Measurements from ENCODE around the gene ETV7. TPM values are rescaled to one million over a fixed set of nuclear protein-coding genes. Genes with fewer than 3 reads are reported as not detected.

ETV7 gene
- total and polyA plus RNA-seq, 2 donors (not counting 1 experiment from before 2014, with no cell fraction given): 0.96 to 2.0 TPM

DNA sequence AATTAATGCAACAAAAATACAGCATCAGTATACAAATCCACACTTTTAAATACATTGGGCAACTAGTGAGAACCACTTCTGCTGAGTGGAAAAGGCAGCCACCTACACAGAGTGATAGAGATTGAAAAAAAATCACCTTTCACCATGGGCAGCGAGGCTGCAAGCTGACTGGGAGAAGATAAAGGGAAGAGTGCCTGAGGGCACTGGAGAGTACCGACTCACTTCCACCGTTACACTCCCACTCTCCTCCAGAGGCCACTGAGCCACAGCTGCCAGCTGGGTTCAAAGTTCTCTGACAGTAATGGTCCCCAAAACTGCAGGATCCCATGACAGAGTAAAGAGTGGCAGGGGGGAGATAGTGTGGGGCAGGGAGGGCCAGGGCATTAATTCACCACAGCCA is 31.1 kb upstream of the ETV7 start:
- TF ChIP-seq EZH2 (IDR thresholded peaks at IDR 0.05; ENCODE audit: borderline replicate concordance, insufficient read depth, low read depth, low read length, poor library complexity, severe bottlenecking): no peak
- TF ChIP-seq, protein P1, sequence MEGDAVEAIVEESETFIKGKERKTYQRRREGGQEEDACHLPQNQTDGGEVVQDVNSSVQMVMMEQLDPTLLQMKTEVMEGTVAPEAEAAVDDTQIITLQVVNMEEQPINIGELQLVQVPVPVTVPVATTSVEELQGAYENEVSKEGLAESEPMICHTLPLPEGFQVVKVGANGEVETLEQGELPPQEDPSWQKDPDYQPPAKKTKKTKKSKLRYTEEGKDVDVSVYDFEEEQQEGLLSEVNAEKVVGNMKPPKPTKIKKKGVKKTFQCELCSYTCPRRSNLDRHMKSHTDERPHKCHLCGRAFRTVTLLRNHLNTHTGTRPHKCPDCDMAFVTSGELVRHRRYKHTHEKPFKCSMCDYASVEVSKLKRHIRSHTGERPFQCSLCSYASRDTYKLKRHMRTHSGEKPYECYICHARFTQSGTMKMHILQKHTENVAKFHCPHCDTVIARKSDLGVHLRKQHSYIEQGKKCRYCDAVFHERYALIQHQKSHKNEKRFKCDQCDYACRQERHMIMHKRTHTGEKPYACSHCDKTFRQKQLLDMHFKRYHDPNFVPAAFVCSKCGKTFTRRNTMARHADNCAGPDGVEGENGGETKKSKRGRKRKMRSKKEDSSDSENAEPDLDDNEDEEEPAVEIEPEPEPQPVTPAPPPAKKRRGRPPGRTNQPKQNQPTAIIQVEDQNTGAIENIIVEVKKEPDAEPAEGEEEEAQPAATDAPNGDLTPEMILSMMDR (IDR thresholded peaks at IDR 0.05): no peak
- Histone ChIP-seq H3K79me2 (ENCODE audit: control insufficient read depth, insufficient read depth, low read length) (no peaks in the 10 kb centered on the region), H3K36me3 (replicated peaks in 1 of 2; ENCODE audit: control extremely low read depth in 1 of 2, control insufficient read depth in 1 of 2, extremely low read depth in 1 of 2, insufficient read depth in 2 of 2, low read length in 1 of 2) (no peaks in the 10 kb centered on the region), H3K27ac (ENCODE audit: low read length in 2 of 2) (no peak overlapping the region), H3K4me2 (replicated peaks; ENCODE audit: low read depth, low read length, poor library complexity, severe bottlenecking) (no peak overlapping the region), H3K27me3 (replicated peaks in 1 of 4; ENCODE audit: control extremely low read depth in 1 of 4, control insufficient read depth in 3 of 4, insufficient read depth in 4 of 4, low read length in 3 of 4) (no peaks in the 10 kb centered on the region), H3K4me3 (ENCODE audit: control extremely low read depth in 1 of 5, extremely low read depth in 1 of 5, insufficient read depth in 1 of 5, low read depth in 2 of 5, low read length in 4 of 5) (no peak overlapping the region), H3K9me3 (ENCODE audit: control extremely low read depth in 1 of 3, control insufficient read depth in 2 of 3, insufficient read depth in 1 of 3, low read length in 2 of 3) (peaks cover 0 to 2% (median 0%) of the 10 kb centered on the region in 3 donors), H2AFZ (ENCODE audit: insufficient read depth, low read depth, low read length, poor library complexity, severe bottlenecking) (no peak overlapping the region), H3K9ac (ENCODE audit: low read length) (no peak overlapping the region), H3K4me1 (ENCODE audit: control insufficient read depth in 2 of 2, insufficient read depth in 2 of 2, low read length in 2 of 2) (peaks cover 5 to 9% of the 10 kb centered on the region in 2 donors), H4K20me1 (ENCODE audit: control insufficient read depth, insufficient read depth, low read length, poor library complexity, severe bottlenecking) (no peaks in the 10 kb centered on the region)
- no peak overlapping the region for H3K27ac Mint-ChIP-seq
- ChIA-PET POLR2A (no interaction called here), CTCF (no interaction called here)
- no peak for ATAC-seq (ENCODE audit: low read depth)
- peaks cover 3% of the 10 kb centered on the region for H3K27me3 Mint-ChIP-seq
- no peak for DNase-seq
- intact Hi-C loops (cut with micrococcal nuclease): no loop called here
- no CpG with 5 or more reads among the region's 3 CpGs for WGBS (ENCODE audit: insufficient coverage)
- H3K9me3 Mint-ChIP-seq (ENCODE audit: insufficient read depth): no peaks in the 10 kb centered on the region
- no peak overlapping the region for H3K4me3 Mint-ChIP-seq
- H3K4me1 Mint-ChIP-seq: peaks cover 12% of the 10 kb centered on the region

DNA sequence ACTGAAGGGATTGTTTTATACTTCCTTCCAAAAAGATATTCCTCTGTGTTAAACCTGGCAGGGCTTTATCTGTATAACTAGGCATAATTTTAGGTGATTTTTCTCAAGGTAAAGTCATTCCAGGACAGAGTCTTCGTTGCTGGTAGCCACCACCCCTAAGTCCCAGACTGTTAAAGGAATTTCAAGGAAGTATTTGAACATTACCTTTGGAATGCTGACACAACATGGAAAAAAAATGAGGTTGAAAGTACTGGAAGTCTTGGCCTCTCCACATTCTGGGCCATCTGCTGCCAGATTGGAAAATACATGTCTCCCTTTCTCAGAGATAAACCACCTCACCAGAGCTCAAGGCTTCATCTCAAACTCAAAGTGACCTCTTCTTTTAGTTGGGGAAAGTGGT is 27.0 kb upstream of the ETV7 start:
- ATAC-seq (ENCODE audit: low read depth): no peak
- no peaks in the 10 kb centered on the region for H4K20me1 ChIP-seq (ENCODE audit: control insufficient read depth, insufficient read depth, low read length, poor library complexity, severe bottlenecking)
- no peak for DNase-seq
- no peak overlapping the region for H3K27ac ChIP-seq (ENCODE audit: low read length in 2 of 2)
- no CpG with 5 or more reads among the region's 1 CpG for WGBS (ENCODE audit: insufficient coverage)
- no peak overlapping the region for H3K9ac ChIP-seq (ENCODE audit: low read length)
- ChIA-PET POLR2A (no interaction called here), CTCF (no interaction called here)
- H3K79me2 ChIP-seq (ENCODE audit: control insufficient read depth, insufficient read depth, low read length): no peaks in the 10 kb centered on the region
- no peaks in the 10 kb centered on the region for H3K36me3 ChIP-seq (replicated peaks in 1 of 2; ENCODE audit: control extremely low read depth in 1 of 2, control insufficient read depth in 1 of 2, extremely low read depth in 1 of 2, insufficient read depth in 2 of 2, low read length in 1 of 2)
- Mint-ChIP-seq H3K27me3 (peaks cover 12% of the 10 kb centered on the region), H3K4me3 (no peak overlapping the region), H3K4me1 (no peaks in the 10 kb centered on the region), H3K9me3 (ENCODE audit: insufficient read depth) (peaks cover 2% of the 10 kb centered on the region), H3K27ac (no peak overlapping the region)
- H3K4me2 ChIP-seq (replicated peaks; ENCODE audit: low read depth, low read length, poor library complexity, severe bottlenecking): no peak overlapping the region
- H3K9me3 ChIP-seq (ENCODE audit: control extremely low read depth in 1 of 3, control insufficient read depth in 2 of 3, insufficient read depth in 1 of 3, low read length in 2 of 3): peaks cover 0 to 8% (median 0%) of the 10 kb centered on the region in 3 donors
- intact Hi-C loops (cut with micrococcal nuclease): no loop called here
- no peak overlapping the region for H3K4me3 ChIP-seq (ENCODE audit: control extremely low read depth in 1 of 5, extremely low read depth in 1 of 5, insufficient read depth in 1 of 5, low read depth in 2 of 5, low read length in 4 of 5)
- H2AFZ ChIP-seq (ENCODE audit: insufficient read depth, low read depth, low read length, poor library complexity, severe bottlenecking): no peak overlapping the region
- H3K4me1 ChIP-seq (ENCODE audit: control insufficient read depth in 2 of 2, insufficient read depth in 2 of 2, low read length in 2 of 2): no peaks in the 10 kb centered on the region
- no peaks in the 10 kb centered on the region for H3K27me3 ChIP-seq (replicated peaks in 1 of 4; ENCODE audit: control extremely low read depth in 1 of 4, control insufficient read depth in 3 of 4, insufficient read depth in 4 of 4, low read length in 3 of 4)
- TF ChIP-seq, protein P1 (IDR thresholded peaks at IDR 0.05): no peak
- TF ChIP-seq EZH2 (IDR thresholded peaks at IDR 0.05; ENCODE audit: borderline replicate concordance, insufficient read depth, low read depth, low read length, poor library complexity, severe bottlenecking): no peak

All from B cell (primary cell).